Measurements from ENCODE around the gene IVD.

Gene IVD

DNA sequence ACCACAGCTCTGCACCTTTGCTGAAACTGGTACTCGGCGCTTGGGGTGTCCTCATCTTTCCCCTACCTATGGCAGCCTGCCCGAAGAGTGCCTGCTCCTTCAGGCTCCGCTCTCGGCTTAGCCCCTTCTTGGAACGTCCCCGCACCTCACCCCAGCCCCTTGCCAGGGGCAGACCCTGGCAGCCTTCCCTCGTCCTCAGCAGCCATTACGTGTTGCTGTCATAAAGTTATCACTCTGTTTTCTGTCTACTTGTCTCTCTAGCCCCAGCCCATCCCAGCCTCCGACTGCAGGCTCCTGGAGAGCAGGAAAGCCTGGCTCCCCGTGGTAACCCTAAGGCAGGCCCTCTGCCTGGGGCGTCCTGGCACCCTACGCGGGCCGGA, 30.1 kb downstream of the IVD start:
- no peak for FAIRE-seq
- no peak for TF ChIP-seq TAF1 (IDR thresholded peaks at IDR 0.05; ENCODE audit: low read depth, low read length)
- TF ChIP-seq POU2F2 (IDR thresholded peaks at IDR 0.05; ENCODE audit: low read depth, low read length) = no peak
- DNase-seq (ENCODE audit: insufficient read length, low spot score) = no peak

DNA sequence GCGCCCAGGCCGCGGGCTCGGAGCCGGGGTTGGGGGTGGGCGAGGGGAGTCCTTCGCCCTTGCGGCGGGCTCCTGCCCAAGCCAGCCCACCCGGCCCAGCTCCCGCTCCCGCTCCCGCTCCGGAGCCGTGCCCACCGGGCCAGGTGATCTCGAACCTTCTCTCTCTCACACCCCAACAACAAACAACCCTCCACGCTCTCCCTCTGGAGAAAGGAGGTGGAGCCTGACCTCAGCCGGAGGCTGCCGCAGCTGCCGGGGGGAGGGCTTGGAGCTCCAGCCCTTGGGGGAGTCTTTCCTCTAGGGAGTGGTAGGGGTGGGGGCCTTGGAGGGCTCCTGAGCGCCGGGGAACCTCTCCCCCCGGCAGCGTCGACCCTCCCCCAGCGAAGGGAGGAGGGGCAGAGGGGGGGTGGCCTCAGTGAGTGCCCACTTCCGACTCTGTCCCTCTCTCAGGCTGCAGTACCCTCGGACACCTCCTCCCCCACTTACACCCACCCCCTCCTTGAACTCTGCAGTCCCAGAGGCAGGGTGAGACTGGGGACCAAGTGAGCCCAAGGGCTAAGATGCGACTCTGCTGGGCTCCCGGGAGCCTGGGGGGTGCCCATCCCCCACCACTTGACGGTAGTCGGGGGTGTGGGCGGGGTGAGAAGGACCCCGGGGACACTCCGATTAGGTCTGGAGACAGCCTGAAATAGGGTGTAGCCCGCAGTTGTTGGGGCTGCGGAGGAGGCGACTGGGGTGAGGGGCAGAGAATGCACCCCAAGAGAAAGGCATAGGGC, 30.7 kb downstream of the IVD start:
- FAIRE-seq (no peak), DNase-seq (ENCODE audit: insufficient read length, low spot score) (no peak)
- no peak for TF ChIP-seq PAX5 (IDR thresholded peaks at IDR 0.05; ENCODE audit: insufficient read depth, low read length, severe bottlenecking)
- no peak for TF ChIP-seq POLR2A (IDR thresholded peaks at IDR 0.05; ENCODE audit: low read depth, low read length)
- TF ChIP-seq POU2F2 (IDR thresholded peaks at IDR 0.05; ENCODE audit: low read depth, low read length) = no peak
- TF ChIP-seq TAF1 (IDR thresholded peaks at IDR 0.05; ENCODE audit: low read depth, low read length) = no peak
- TF ChIP-seq POLR2AphosphoS5 (IDR thresholded peaks at IDR 0.05; ENCODE audit: low read depth, low read length) = no peak
- no peak for TF ChIP-seq SPI1 (IDR thresholded peaks at IDR 0.05; ENCODE audit: low read depth, low read length)

GRCh38 chr15:40436892-40437751, 31.5 kb downstream of the IVD start:
- FAIRE-seq = no peak
- DNase-seq (ENCODE audit: insufficient read length, low spot score) = no peak
- no peak for TF ChIP-seq POU2F2 (IDR thresholded peaks at IDR 0.05; ENCODE audit: low read depth, low read length)
- TF ChIP-seq TAF1 (IDR thresholded peaks at IDR 0.05; ENCODE audit: low read depth, low read length) = no peak
- TF ChIP-seq POLR2AphosphoS5 (IDR thresholded peaks at IDR 0.05; ENCODE audit: low read depth, low read length) = no peak
- no peak for TF ChIP-seq SPI1 (IDR thresholded peaks at IDR 0.05; ENCODE audit: low read depth, low read length)
- TF ChIP-seq PAX5 (IDR thresholded peaks at IDR 0.05; ENCODE audit: insufficient read depth, low read length, severe bottlenecking) = no peak
- no peak for TF ChIP-seq POLR2A (IDR thresholded peaks at IDR 0.05; ENCODE audit: low read depth, low read length)

DNA sequence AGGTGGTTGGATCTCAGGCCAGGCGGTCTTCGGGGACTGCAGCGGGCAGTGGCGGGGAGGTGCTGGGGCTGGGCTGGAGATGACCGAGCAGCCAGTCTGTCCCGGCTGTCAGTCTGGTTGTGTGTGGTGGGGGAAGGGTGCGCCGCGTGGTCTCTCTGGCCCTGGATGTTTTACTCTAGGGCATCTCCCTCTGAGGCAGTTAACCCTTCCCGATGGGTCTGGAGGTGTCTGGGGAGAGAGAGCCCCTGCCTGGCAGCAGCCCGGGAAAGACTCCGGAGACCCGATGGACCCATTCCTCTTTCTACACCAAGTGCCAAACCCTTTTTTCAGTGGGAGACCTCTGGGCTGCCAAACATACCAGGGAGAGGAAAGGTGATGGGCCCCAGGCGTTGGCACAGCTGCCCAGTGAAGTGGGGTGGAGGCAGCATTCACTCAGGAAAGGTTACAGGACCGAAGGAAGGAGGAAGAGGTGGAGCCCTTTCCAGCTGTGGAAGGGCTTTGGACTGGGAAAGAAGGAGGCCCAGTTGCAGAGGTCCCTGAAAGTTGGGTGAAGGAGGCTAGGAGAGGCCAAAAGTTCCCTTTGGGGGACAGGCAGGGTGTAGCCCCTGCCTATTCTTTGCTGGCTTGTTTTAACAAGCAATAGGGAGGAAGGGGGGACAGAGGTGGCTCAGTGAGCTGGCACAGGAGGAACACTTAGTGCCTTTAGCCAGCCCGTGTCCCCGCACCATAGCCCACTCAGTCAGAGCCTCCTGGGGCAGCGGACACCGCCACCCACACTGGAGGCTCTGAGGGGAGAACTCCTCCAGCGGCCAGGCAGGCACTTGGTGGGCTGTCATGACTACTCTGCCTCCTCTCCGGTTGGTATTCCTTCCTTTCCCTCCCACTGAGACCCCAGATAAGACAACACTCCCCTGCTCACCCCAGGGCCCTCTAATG, 32.4 kb downstream of the IVD start:
- FAIRE-seq = no peak

DNA sequence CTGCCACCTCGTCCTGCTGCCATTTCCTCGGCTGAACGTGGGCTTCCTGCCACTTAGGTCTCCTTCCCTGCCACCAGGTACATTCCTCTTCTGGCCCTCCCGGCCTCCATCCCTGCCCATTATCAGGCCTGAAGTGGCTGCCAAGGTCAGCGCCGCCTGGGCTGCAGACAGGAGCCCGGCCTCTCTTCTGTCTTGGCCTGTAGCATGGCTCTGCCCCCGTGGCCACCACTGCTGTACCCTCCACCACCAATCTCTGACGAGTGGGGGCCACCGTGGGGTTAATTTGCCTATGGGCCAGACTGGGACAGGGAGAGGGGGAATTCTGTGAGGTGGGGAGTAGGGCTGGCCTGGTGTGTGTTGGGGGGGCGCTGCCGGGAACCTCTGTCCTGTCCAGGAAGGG, 33.1 kb downstream of the IVD start:
- TF ChIP-seq PAX5 (IDR thresholded peaks at IDR 0.05; ENCODE audit: insufficient read depth, low read length, severe bottlenecking) = no peak
- no peak for TF ChIP-seq TAF1 (IDR thresholded peaks at IDR 0.05; ENCODE audit: low read depth, low read length)
- no peak for TF ChIP-seq POLR2A (IDR thresholded peaks at IDR 0.05; ENCODE audit: low read depth, low read length)
- TF ChIP-seq POU2F2 (IDR thresholded peaks at IDR 0.05; ENCODE audit: low read depth, low read length) = no peak
- TF ChIP-seq POLR2AphosphoS5 (IDR thresholded peaks at IDR 0.05; ENCODE audit: low read depth, low read length) = no peak
- no peak for TF ChIP-seq SPI1 (IDR thresholded peaks at IDR 0.05; ENCODE audit: low read depth, low read length)
- FAIRE-seq = no peak
- DNase-seq (ENCODE audit: insufficient read length, low spot score) = no peak

More for the DNA sequence above, 32.4 kb downstream of the IVD start:
- TF ChIP-seq POLR2A (IDR thresholded peaks at IDR 0.05; ENCODE audit: low read depth, low read length) = no peak
- no peak for TF ChIP-seq POU2F2 (IDR thresholded peaks at IDR 0.05; ENCODE audit: low read depth, low read length)
- TF ChIP-seq TAF1 (IDR thresholded peaks at IDR 0.05; ENCODE audit: low read depth, low read length) = no peak
- no peak for TF ChIP-seq POLR2AphosphoS5 (IDR thresholded peaks at IDR 0.05; ENCODE audit: low read depth, low read length)
- no peak for TF ChIP-seq PAX5 (IDR thresholded peaks at IDR 0.05; ENCODE audit: insufficient read depth, low read length, severe bottlenecking)
- no peak for TF ChIP-seq SPI1 (IDR thresholded peaks at IDR 0.05; ENCODE audit: low read depth, low read length)
- DNase-seq (ENCODE audit: insufficient read length, low spot score) = no peak

- no peak for TF ChIP-seq POLR2AphosphoS5 (IDR thresholded peaks at IDR 0.05; ENCODE audit: low read depth, low read length)
- TF ChIP-seq TAF1 (IDR thresholded peaks at IDR 0.05; ENCODE audit: low read depth, low read length) = no peak
- TF ChIP-seq SPI1 (IDR thresholded peaks at IDR 0.05; ENCODE audit: low read depth, low read length) = no peak
- no peak for TF ChIP-seq POLR2A (IDR thresholded peaks at IDR 0.05; ENCODE audit: low read depth, low read length)
- no peak for TF ChIP-seq POU2F2 (IDR thresholded peaks at IDR 0.05; ENCODE audit: low read depth, low read length)
- DNase-seq (ENCODE audit: insufficient read length, low spot score) (no peak), FAIRE-seq (no peak)
Measured at GRCh38 chr15:40439461-40439959, 33.9 kb downstream of the IVD start.

DNA sequence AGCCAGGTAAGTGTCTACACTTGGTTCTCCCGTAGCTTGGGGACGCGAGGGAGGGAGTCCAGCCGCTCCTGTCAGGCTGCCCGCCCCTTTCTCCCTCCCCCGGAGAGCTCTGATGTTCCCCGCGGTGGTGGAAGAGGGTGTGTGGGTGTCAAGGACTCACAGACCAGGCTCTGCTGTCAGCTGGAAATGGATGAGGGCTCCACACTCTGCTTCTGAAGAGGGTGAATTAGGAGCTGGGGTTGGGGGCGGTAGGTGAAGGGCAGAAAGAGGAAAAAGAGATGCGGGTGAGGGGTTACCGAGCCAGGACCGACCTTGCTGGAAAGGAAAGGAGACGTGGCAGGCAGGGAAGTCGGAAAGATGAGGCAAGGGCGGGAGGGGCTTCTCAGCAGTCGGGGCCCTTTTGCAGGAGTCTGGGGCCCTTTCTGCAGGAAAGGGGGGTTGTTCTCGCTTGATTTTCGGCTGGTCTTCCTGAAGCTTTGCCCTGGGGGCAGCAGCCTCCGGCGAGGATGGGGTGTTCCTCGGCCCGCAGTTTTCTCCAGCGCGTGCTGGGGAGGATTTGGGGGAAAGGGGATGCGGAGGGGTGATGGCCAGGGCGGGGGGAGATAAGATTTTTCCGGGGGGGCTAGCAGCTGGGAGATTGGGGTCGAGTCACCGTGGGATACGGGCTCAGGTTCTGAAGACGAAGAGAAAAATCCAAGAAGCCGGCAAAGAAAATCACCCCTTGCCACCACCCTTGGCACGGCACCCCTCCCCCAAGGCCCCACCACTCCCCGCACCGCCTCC, 34.6 kb downstream of the IVD start:
- FAIRE-seq (peak; percentile 73), DNase-seq (ENCODE audit: insufficient read length, low spot score) (no peak)
- TF ChIP-seq PAX5 (IDR thresholded peaks at IDR 0.05; ENCODE audit: insufficient read depth, low read length, severe bottlenecking) = no peak
- TF ChIP-seq POU2F2 (IDR thresholded peaks at IDR 0.05; ENCODE audit: low read depth, low read length) = no peak
- TF ChIP-seq SPI1 (IDR thresholded peaks at IDR 0.05; ENCODE audit: low read depth, low read length) = no peak
- TF ChIP-seq POLR2AphosphoS5 (IDR thresholded peaks at IDR 0.05; ENCODE audit: low read depth, low read length) = no peak
- no peak for TF ChIP-seq TAF1 (IDR thresholded peaks at IDR 0.05; ENCODE audit: low read depth, low read length)
- no peak for TF ChIP-seq POLR2A (IDR thresholded peaks at IDR 0.05; ENCODE audit: low read depth, low read length)

Measured in GM12891 (cell line).